Esophagus muscularis mucosa (tissue), 4 donors: ENCODE measurements around the gene RAB3GAP2.

ENCODE experiments used
- EP300 ChIP-seq: sonication (generic); formaldehyde crosslinking; IDR thresholded peaks from one replicate; pipeline ENCODE4 v1.6.1; 2017; ENCODE audit warnings: antibody characterized with exemption
- POLR2AphosphoS5 ChIP-seq, 2 donors: sonication (generic); formaldehyde crosslinking; IDR thresholded peaks; one replicate each; pipeline ENCODE4 v1.6.1; 2017; ENCODE audit warnings: antibody characterized with exemption in 2 of 2
- TF ChIP-seq, protein P1 (sequence below), 3 experiments: fragments of 200-600 bp in 2 of 3; fragments of 450-650 bp in 1 of 3; sonication (generic) in 2 of 3; IDR thresholded peaks; one replicate each; pipeline ENCODE4 v1.5.1; 2017 to 2019; ENCODE audit warnings: antibody characterized with exemption in 3 of 3, mild to moderate bottlenecking in 2 of 3, moderate library complexity in 1 of 3

DNA sequence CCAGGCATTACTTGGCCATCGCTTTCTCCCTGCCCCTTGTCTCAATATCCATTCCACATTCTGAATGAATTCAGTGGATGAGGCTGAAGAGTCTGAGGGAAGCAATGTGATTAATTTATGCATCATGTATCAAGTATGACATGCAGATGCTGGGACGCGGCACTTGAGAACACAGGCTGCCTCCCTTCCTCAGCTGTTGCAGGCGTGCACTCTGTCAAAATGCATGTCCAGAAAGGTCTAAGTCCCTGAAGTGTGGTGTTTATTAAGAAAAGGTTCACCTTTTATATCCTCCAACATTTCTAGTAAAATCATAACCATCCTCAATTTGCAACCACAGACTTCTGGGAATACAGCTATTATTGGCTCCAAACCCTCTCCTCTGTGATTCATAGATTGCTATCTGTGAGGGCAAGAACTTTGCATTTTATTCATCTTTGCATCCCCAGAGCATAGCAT is 22.6 kb upstream of the RAB3GAP2 start:
- TF ChIP-seq, protein P1, sequence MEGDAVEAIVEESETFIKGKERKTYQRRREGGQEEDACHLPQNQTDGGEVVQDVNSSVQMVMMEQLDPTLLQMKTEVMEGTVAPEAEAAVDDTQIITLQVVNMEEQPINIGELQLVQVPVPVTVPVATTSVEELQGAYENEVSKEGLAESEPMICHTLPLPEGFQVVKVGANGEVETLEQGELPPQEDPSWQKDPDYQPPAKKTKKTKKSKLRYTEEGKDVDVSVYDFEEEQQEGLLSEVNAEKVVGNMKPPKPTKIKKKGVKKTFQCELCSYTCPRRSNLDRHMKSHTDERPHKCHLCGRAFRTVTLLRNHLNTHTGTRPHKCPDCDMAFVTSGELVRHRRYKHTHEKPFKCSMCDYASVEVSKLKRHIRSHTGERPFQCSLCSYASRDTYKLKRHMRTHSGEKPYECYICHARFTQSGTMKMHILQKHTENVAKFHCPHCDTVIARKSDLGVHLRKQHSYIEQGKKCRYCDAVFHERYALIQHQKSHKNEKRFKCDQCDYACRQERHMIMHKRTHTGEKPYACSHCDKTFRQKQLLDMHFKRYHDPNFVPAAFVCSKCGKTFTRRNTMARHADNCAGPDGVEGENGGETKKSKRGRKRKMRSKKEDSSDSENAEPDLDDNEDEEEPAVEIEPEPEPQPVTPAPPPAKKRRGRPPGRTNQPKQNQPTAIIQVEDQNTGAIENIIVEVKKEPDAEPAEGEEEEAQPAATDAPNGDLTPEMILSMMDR (IDR thresholded peaks at IDR 0.05), result no peak
- TF ChIP-seq EP300 (no peak), POLR2AphosphoS5 (IDR thresholded peaks at IDR 0.05) (no peak)
